ENCODE data around the gene SPATA4.

The SPATA4 gene

DNA sequence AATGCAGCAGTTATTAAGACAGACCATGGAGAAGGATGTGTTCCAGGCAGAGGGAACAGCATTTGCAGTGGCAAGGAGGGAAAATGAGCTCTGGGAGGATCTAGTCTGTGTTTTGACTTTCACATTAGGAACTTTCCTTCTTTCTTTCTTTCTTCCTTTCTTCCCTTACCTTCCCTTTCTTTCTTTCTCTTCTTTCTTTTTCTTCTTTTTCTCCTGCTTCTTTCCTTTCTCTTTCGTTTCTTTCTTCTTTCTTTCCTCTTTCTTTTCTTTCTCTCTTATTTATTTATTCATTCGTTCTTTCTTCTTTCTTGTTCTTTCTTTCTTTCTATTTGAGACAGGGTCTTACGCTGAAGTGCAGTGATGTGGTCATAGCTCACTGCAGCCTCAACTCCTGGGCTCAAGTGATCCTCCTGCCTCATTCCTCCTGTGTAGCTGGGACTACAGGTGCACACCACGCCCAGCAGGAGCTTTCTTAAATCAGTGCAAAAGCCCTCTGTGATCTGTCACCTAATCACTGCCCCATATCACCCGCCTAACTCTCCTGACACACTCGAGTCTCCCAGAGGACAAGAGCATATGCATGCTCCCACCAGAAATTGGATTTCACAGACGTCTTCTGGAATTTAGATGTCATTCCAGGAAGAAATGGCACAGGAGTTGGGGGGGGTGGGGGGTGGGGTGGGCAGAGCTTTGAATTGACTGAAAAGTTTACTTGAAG, 15.4 kb upstream of the SPATA4 start:
- H3K27ac ChIP-seq: no peak overlapping the region
- ChIA-PET POLR2A (ENCODE audit: low non-redundant PET) (no interaction called here), CTCF (no interaction called here)
- DNase-seq (ENCODE audit: low spot score): no peak
- no peak for TF ChIP-seq CTCF (conservative IDR thresholded peaks at IDR 0.05; ENCODE audit: low read depth)

GRCh38 chr4:176210101-176210500, 14.7 kb upstream of the SPATA4 start:
- CTCF ChIA-PET: no interaction called here
- POLR2A ChIA-PET (ENCODE audit: low non-redundant PET): no interaction called here
- DNase-seq (ENCODE audit: low spot score): no peak
- TF ChIP-seq CTCF (conservative IDR thresholded peaks at IDR 0.05; ENCODE audit: low read depth): no peak
- no peak overlapping the region for H3K27ac ChIP-seq

DNA sequence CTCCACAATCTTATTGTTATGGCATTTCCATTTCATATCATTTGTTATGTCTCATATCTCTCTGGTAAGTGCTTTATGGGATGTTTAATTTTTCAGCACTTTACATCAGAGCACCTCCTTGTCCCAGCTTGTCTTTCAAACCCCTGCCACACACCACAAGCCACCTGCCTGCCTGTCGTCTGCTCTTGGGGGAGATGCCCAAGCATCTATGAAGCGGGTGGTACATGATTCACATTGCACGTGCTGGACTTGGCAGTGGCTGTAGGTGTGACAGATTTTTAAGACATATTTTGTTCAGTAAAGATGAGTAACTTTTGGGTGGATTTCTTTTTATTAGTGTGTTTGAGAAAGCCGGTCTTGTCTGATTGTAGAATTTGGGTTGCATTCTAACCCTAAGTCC, 14.2 kb upstream of the SPATA4 start:
- ChIA-PET CTCF (no interaction called here), POLR2A (ENCODE audit: low non-redundant PET) (no interaction called here)
- H3K27ac ChIP-seq: no peak overlapping the region
- DNase-seq (ENCODE audit: low spot score): no peak
- no peak for TF ChIP-seq CTCF (conservative IDR thresholded peaks at IDR 0.05; ENCODE audit: low read depth)

DNA sequence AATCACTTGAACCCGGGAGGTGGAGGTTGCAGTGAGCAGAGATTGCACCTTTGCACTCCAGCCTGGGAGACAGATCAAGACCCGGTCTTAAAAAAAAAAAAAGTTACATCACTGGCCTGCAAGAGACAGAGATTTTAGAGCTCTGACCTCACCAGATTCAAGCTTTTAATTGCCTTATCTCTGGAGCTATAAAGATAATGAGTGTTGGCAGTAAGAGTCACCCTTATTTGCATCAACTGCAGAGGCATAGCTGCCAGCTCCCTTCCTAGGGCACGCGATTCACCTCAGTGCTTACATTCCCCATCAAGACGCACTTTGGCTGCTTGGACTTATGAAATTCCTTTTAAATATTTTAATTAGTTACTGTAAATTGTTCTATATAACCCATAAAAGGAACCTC, 12.5 kb upstream of the SPATA4 start:
- CTCF ChIA-PET: interaction anchor here (0.5 kb wide), 1 partner anchor 796 kb away, joined by 3 read pairs; no protein-coding TSS in a partner anchor
- no peak for DNase-seq (ENCODE audit: low spot score)
- POLR2A ChIA-PET (ENCODE audit: low non-redundant PET): no interaction called here
- H3K27ac ChIP-seq: no peak overlapping the region
- no peak for TF ChIP-seq CTCF (conservative IDR thresholded peaks at IDR 0.05; ENCODE audit: low read depth)

GRCh38 chr4:176205299-176205698, 9.9 kb upstream of the SPATA4 start:
- H3K27ac ChIP-seq: no peak overlapping the region
- CTCF ChIA-PET: interaction anchor here (0.7 kb wide), 1 partner anchor 174 kb away, joined by 3 read pairs; no protein-coding TSS in a partner anchor
- no peak for TF ChIP-seq CTCF (conservative IDR thresholded peaks at IDR 0.05; ENCODE audit: low read depth)
- POLR2A ChIA-PET (ENCODE audit: low non-redundant PET): no interaction called here
- DNase-seq (ENCODE audit: low spot score): no peak

DNA sequence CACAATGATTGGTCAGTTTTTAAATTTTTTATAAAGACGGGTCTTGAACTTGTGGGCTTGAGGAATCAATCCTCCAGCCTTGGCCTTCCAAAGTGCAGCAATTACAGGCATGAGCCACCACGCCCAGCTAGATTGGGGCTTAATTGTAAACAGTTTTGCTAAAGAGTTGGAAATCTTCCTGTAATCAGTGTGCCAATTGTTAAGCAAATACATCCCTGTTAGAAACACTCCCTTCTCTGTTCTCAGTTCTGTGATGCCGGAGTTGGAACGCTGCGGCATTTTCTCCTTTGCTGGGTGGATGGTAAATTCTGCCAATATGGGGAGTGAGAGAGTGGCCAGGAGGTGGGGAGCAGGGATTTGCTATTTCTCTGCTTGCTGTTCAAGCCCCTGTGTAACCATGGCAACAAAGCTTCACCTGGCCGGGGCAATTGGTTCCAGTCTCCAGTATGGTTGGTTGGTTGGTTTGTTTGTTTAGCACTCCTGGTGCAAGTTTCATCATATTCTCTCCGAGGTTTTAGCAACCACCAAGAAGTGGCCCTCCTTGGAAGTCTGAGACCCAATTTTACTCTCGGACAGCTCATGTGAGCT, 3.0 kb upstream of the SPATA4 start:
- POLR2A ChIA-PET (ENCODE audit: low non-redundant PET): no interaction called here
- no peak overlapping the region for H3K27ac ChIP-seq
- DNase-seq (ENCODE audit: low spot score): no peak
- CTCF ChIA-PET: interaction anchor here (1.0 kb wide), 1 partner anchor 19 kb away, joined by 4 read pairs; no protein-coding TSS in a partner anchor
- TF ChIP-seq CTCF (conservative IDR thresholded peaks at IDR 0.05; ENCODE audit: low read depth): no peak

All from RWPE1 (cell line).